ENCODE data around the gene RAI14.

RAI14 gene

GRCh38 chr5:34738381-34738780, 82.3 kb downstream of the RAI14 start:
- TF ChIP-seq FOXP2 (optimal IDR thresholded peaks at IDR 0.05; ENCODE audit: borderline replicate concordance, extremely low read depth, extremely low read length, insufficient read depth) (no peak), TAF1 (IDR thresholded peaks at IDR 0.05; ENCODE audit: borderline replicate concordance, insufficient read depth, low read length) (no peak), REST (IDR thresholded peaks at IDR 0.05; ENCODE audit: insufficient read depth in 1 of 2, low read depth in 2 of 2, low read length in 2 of 2) (no peak), SIN3A (IDR thresholded peaks at IDR 0.05; ENCODE audit: borderline replicate concordance, insufficient read depth, low read length) (no peak), POLR2AphosphoS5 (IDR thresholded peaks at IDR 0.05; ENCODE audit: low read depth, low read length) (no peak)

- no peak for TF ChIP-seq TAF1 (IDR thresholded peaks at IDR 0.05; ENCODE audit: borderline replicate concordance, insufficient read depth, low read length)
- TF ChIP-seq POLR2AphosphoS5 (IDR thresholded peaks at IDR 0.05; ENCODE audit: low read depth, low read length), result no peak
- no peak for TF ChIP-seq SIN3A (IDR thresholded peaks at IDR 0.05; ENCODE audit: borderline replicate concordance, insufficient read depth, low read length)
- no peak for TF ChIP-seq REST (IDR thresholded peaks at IDR 0.05; ENCODE audit: insufficient read depth in 1 of 2, low read depth in 2 of 2, low read length in 2 of 2)
- TF ChIP-seq FOXP2 (optimal IDR thresholded peaks at IDR 0.05; ENCODE audit: borderline replicate concordance, extremely low read depth, extremely low read length, insufficient read depth), result no peak
Measured at GRCh38 chr5:34740389-34740806, 84.3 kb downstream of the RAI14 start.

GRCh38 chr5:34742061-34742460, 85.9 kb downstream of the RAI14 start:
- TF ChIP-seq REST (IDR thresholded peaks at IDR 0.05; ENCODE audit: insufficient read depth in 1 of 2, low read depth in 2 of 2, low read length in 2 of 2) (no peak), TAF1 (IDR thresholded peaks at IDR 0.05; ENCODE audit: borderline replicate concordance, insufficient read depth, low read length) (no peak)

- no peak for TF ChIP-seq FOXP2 (optimal IDR thresholded peaks at IDR 0.05; ENCODE audit: borderline replicate concordance, extremely low read depth, extremely low read length, insufficient read depth)
- no peak for TF ChIP-seq SIN3A (IDR thresholded peaks at IDR 0.05; ENCODE audit: borderline replicate concordance, insufficient read depth, low read length)
- no peak for TF ChIP-seq TAF1 (IDR thresholded peaks at IDR 0.05; ENCODE audit: borderline replicate concordance, insufficient read depth, low read length)
- no peak for TF ChIP-seq REST (IDR thresholded peaks at IDR 0.05; ENCODE audit: insufficient read depth in 1 of 2, low read depth in 2 of 2, low read length in 2 of 2)
- TF ChIP-seq POLR2AphosphoS5 (IDR thresholded peaks at IDR 0.05; ENCODE audit: low read depth, low read length), result no peak
Measured at GRCh38 chr5:34743878-34744277, 87.8 kb downstream of the RAI14 start.

GRCh38 chr5:34748431-34748830, 92.3 kb downstream of the RAI14 start:
- no peak for TF ChIP-seq FOXP2 (optimal IDR thresholded peaks at IDR 0.05; ENCODE audit: borderline replicate concordance, extremely low read depth, extremely low read length, insufficient read depth)
- no peak for TF ChIP-seq SIN3A (IDR thresholded peaks at IDR 0.05; ENCODE audit: borderline replicate concordance, insufficient read depth, low read length)
- TF ChIP-seq REST (IDR thresholded peaks at IDR 0.05; ENCODE audit: insufficient read depth in 1 of 2, low read depth in 2 of 2, low read length in 2 of 2), result no peak
- no peak for TF ChIP-seq TAF1 (IDR thresholded peaks at IDR 0.05; ENCODE audit: borderline replicate concordance, insufficient read depth, low read length)
- no peak for TF ChIP-seq POLR2AphosphoS5 (IDR thresholded peaks at IDR 0.05; ENCODE audit: low read depth, low read length)

Data from PFSK-1 (cell line).